HG03565 (cell line): ENCODE results near the gene CALHM4.

Source experiments
- ATAC-seq: cut with Tn5 transposase; IDR thresholded peaks from one replicate; pipeline ENCODE4 v1.9.1; 2021; ENCODE audit warnings: mild to moderate bottlenecking, moderate library complexity; ENCODE audit not compliant: unreplicated experiment

The CALHM4 gene

GRCh38 chr6:116536216-116536621 is 17.3 kb upstream of the CALHM4 start:
- ATAC-seq, result peak; percentile 59

- no peak for ATAC-seq
Measured at GRCh38 chr6:116542426-116542825, 11.1 kb upstream of the CALHM4 start.

GRCh38 chr6:116543149-116543548 is 10.4 kb upstream of the CALHM4 start:
- no peak for ATAC-seq

- ATAC-seq, result no peak
Measured at GRCh38 chr6:116545651-116546050, 7.9 kb upstream of the CALHM4 start, which contains the start of gene TRAPPC3L. Gene TRAPPC3L, minus strand, starts transcription at chr6:116545684. Its CDS starts 170 bp downstream, at chr6:116545514.

GRCh38 chr6:116547358-116547757 is 6.2 kb upstream of the CALHM4 start:
- ATAC-seq, result no peak

- no peak for ATAC-seq
Measured at GRCh38 chr6:116550796-116551195, 2.8 kb upstream of the CALHM4 start.

GRCh38 chr6:116556065-116556464 is 2.5 kb downstream of the CALHM4 start:
- ATAC-seq, result no peak

- no peak for ATAC-seq
Measured at GRCh38 chr6:116556814-116557415, 3.4 kb downstream of the CALHM4 start.

- no peak for ATAC-seq
Measured at GRCh38 chr6:116557893-116558292, 4.3 kb downstream of the CALHM4 start.

GRCh38 chr6:116560130-116560529 is 6.6 kb downstream of the CALHM4 start:
- ATAC-seq, result no peak

- peak; percentile 68 for ATAC-seq
Measured at GRCh38 chr6:116561377-116562018, 7.9 kb downstream of the CALHM4 start.

GRCh38 chr6:116562019-116562403 is 8.5 kb downstream of the CALHM4 start:
- ATAC-seq, result no peak

- ATAC-seq, result no peak
Measured at GRCh38 chr6:116562614-116563013, 9.1 kb downstream of the CALHM4 start.

- ATAC-seq, result no peak
Measured at GRCh38 chr6:116563830-116564229, 10.3 kb downstream of the CALHM4 start.

- no peak for ATAC-seq
Measured at GRCh38 chr6:116564311-116564710, 10.8 kb downstream of the CALHM4 start.

GRCh38 chr6:116564921-116565872 is 11.6 kb downstream of the CALHM4 start:
- ATAC-seq, result no peak

GRCh38 chr6:116568111-116568510 is 14.6 kb downstream of the CALHM4 start:
- no peak for ATAC-seq

- no peak for ATAC-seq
Measured at GRCh38 chr6:116568821-116569755, 15.5 kb downstream of the CALHM4 start.

GRCh38 chr6:116570856-116571682 is 17.5 kb downstream of the CALHM4 start, which contains the start of gene RWDD1:
Gene RWDD1, plus strand, starts transcription at chr6:116571504. Its CDS starts 79 bp downstream, at chr6:116571583.
- peak; percentile 93 for ATAC-seq

GRCh38 chr6:116571683-116572000 is 18.1 kb downstream of the CALHM4 start:
- ATAC-seq, result no peak
